GM19328 (cell line): Measurements from ENCODE around the gene CISTR.
"Not testable (repeated sequence)": the region's sequence is repeated elsewhere in the genome, so short reads cannot be mapped to it uniquely, and the experiment has no call there.

ENCODE experiments used
- ATAC-seq: cut with Tn5 transposase; IDR thresholded peaks from one replicate; pipeline ENCODE4 v1.9.1; 2021; ENCODE audit warnings: mild to moderate bottlenecking, moderate library complexity; ENCODE audit not compliant: unreplicated experiment

Gene CISTR

DNA sequence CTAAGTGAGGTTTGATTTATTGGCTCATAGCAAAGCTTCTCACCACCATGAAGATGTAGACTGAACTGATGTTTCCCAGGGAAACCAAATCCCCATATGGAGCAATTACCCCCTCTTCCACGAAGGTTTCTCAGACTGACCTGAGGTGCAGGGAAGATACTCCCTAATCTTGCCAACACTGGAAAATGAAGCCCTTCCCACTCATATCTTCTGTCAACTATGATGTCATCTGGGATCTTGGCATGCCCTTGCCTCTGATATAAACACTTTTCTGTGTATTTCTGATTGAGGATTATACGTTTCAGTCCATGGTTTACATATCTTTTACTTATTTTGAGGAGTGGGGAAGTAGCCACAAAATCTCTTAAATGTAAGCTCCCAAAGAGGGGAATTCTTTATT is 14.1 kb upstream of the CISTR start:
- ATAC-seq: no peak

DNA sequence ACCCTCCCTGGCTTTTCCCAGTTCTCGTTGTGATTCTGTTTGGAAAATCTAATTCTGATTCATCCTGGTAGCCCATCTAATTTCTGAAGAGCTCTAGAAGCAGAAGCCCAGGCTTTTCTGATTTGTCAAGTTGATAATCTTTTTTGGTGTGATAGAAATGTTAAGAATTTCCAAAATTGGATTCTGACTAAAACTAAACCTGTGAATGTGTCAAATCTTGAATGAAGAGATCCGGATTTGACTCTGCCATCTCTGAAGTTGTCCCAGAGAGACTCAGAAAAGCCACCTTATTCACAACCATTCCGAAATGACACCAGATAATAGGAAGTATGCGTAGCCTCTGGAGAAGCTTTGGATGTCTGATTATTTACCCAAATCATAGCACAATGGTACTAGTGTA is 12.8 kb upstream of the CISTR start:
- no peak for ATAC-seq

DNA sequence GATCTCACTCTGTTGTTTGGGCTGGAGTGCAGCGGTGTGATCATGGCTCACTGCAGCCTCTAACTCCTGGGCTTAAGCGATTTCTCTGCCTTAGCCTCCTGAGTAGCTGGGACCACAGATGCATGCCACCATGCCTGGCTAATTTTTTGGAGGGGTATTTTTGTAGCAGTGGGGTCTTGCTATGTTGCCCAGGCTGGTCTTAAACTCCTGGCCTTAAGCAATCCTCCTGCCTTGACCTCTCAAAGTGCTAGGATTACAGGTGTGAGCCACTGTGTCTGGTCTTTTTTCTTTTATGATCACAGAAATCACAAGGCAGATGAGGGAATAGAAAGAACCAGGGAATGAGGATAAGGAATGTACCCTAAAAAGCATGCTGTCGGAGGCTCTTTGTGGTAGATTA is 11.0 kb upstream of the CISTR start:
- ATAC-seq: not testable (repeated sequence)

DNA sequence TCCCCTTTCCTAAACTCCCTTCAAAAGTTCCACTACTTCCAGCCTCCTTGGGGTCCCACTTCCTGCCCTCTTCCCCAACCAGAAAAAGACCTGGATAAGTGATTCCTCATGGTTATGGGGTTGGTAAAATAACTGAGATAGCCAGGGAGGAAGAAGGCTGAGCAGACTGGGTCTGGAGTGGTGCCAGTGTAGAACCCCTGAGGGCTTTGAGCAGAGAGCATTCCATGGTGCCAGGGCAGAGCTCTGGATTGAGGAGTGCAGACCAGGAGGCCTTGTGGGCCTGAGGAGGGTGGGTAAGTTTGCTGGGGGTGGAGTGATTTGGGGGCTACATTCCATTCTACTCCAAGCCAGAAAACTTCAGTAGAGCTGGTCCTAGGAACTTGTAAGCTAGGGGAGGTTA is 9.5 kb upstream of the CISTR start:
- ATAC-seq: no peak

DNA sequence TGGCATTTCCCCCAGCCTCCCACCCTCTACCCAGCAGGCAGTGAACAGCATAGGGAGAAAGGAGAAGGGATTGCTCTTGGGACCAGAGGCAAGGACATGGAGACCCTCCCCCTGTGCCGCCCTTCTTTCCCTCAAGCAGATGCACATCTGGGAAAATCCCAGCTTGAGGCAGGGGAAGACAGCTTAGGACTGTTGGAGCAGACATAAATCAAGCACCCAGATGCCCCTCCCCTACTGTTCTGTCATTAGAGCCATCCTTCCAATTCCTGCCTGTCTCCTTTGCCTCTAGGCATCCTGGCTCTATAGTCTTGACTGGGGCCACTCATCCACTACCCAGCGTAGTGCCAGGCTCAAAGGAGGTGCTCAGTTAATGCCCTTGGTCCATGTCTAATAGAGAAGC is 7.5 kb upstream of the CISTR start:
- ATAC-seq: no peak

DNA sequence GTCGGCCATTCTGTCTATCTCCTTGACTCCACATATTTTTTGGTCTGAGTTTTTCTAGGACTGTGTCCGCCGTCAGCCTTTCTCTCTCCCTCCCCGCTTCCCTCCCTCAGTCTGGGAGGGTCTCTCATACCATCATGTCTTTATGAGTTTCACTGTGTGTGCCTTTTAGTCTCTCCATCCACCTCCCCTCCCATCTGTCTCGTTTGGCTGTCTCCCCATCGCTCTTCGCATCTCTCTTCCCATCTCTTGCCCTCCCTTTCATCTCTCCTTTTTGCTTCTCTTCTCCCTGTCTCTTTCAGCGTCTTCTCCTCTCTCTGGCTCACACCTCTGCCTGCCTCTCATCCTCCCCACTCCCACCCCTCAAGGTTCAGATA is 6.9 kb upstream of the CISTR start:
- no peak for ATAC-seq

DNA sequence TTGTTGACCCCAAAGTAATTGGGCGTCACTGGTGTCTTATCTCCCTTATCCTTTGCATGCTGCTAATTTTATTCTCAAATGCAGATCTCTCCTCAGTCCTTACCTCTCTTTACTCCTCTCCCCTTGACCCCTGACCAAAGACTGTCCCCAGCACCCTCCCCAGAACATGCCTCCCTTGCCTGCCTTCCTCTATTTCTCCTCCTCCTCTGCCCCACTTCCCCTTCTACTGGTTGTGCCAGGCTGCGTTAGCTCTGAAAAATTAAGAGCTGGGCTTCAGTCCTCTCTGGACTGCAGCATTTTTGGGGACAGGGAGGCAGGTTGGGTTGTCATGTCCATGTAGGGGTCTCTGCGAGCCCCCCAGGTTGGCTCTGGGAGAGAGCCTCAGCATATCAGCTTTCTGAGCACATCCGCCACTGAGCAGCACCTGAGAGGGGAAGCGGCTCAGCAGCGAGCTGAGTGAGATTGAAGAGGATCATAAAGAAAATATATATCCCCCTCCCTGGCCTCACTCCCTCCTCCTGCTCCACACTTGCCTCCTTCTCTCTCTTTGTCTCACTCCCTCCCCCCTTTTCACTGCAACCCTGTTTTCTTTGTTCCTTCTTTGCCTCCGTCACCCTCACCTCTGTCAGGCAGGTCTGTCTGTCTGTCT is 6.4 kb upstream of the CISTR start:
- ATAC-seq: no peak

DNA sequence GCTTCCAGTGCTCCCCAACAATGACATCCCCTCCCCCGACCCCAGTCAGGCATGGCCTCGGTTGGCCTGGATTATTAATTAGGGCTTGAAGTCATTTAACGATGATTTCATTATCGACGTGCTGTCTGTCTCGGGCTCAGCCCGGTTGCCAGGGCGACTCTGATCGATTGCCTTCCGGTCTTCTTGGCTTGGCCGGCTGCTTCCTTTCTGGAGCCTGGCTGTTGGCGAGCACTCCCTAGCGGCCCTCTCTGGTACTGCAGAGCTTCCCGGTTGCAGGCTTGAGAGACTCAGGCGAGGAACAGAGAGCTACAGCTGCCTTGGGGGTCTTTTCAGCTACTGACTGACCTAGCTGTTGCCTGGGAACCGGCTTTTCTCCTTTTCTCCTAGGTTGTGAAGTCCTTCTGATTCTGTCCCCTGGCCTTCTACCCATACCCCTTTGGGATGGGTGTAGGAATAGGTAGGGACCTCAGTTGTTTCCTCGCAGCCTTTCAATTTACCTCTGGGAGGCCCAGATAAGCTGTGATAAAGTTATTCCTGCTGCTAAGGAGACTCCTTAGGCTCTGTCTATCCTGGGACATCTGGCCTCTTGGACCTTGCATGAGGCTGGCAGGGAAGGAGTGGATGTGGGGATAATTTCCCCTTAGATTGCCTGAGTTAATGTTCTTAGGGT is 5.5 kb upstream of the CISTR start:
- ATAC-seq: no peak

DNA sequence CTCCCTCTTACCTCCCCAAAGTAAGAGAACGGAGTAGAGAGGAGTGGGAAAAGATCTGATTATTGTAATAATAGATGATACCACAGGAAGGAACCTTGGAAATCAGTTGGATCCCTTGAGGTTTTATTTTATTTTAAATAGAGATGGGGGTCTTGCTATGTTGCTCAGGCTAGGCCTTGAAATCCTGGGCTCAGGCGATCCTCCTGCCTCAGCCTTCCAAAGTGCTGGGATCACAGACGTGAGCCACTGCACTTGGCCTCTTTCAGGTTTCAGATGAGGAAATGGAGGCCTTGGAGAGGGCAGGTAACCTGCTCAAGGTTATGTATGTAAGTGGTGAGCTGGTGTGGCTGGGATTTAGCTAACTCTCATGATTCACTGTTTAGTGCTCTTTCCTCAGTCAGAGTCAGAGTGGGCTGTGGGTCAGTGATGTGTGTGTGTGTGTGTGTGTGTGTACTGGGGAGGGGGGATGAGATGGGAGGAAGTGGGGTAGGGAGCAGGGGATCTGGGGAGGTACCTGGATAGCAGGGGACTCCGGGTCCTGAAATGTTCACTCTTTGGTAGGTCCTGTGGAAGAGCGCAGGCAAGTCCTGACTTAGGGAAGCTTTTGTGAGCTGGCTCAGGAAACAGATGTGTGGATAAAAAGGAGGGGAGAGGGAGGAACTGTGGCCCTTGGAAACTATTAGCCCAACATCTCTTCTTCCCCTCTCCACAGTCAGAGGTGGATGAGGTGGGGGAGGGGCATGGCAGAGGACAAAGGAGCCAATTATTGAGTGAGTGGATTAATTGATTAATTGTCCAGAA is 4.7 kb upstream of the CISTR start:
- no peak for ATAC-seq

DNA sequence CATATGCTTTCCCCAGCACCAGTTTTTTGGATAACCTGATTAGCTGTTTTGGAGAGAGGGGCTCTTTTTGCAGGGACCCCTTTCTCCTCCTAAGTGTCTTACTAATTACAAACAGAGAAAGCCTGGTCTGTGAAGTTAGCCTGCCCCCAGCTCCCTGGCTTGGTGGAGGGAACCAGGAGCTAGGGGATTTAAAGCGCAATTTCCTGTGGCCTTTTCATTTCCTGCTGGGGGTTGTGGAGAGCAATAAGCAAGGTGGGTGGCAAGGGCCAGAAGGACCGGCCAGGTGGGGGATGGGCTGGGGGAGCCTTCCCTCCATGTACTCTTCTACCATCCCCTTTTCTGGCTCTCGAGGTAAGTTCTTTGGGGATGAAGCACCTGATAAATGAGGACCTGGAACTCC is 4.1 kb upstream of the CISTR start:
- no peak for ATAC-seq

DNA sequence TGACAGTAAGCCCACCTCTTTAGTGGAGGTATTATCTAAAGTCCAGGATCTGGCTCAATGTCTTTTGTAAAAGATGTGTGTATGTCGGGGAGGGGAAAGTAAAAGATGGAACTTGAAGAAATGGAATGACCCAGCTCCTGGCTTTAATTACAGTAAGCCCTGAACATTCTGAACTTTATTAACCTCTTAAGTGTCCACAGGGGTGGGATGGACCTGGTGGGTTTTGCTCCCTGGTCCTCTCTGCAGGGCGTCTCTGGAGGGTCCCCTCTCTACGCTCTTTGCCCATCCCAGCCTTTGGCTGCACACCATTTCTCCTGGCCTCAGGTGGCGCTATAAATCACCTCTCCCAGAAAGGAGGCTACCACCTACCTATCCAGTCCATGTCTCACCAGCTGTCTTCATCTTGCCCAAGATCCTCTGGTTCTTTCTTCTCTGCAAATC is 3.7 kb upstream of the CISTR start:
- ATAC-seq: no peak

DNA sequence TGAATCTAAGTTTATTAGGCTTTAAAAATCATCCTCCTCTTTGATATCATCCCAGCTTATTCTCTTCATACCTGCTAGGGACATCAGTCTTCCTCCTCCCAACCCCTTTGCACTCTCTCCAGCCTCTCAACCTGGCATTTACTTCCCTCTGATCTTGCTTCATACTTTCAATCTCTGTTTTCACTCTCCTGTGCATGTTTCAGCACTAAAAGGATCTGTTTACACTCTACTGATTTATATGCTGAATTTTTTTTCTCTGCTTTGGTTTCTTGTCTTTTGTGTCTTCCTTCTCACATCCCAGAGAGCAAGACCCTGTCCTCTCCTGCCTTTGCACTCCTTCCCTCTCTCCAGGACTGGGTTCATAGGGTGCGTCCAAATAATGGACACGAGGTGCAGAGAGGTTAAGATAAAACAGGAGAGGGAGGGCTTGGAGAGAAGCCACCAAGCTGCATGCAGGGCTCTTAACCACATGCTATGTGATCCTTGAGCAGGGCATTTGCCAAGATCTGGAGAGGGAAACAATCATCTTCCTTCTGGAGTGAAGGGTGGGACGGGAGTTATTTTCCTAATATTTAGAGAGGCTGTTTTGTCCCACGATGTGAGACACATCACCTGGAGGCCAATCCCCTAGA is 3.0 kb upstream of the CISTR start:
- no peak for ATAC-seq

DNA sequence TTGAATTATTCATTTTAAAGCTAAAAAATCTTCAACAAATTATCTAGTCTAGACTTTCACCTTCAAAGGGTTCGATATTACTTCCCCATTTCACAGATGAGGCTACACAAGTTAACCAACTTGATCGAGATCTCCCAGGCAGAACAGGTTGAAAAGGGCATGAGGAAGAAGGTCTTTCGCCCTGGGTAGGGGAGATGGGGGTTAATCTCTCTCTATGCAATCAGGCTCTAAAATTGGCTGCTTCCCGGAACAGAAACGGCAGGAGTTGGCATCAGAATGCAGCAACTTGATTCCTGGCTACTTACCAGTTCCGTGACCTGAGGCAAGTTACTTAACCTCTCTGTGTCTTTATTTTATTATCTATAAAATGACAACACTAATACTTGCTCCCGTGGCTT is 2.4 kb upstream of the CISTR start:
- no peak for ATAC-seq

DNA sequence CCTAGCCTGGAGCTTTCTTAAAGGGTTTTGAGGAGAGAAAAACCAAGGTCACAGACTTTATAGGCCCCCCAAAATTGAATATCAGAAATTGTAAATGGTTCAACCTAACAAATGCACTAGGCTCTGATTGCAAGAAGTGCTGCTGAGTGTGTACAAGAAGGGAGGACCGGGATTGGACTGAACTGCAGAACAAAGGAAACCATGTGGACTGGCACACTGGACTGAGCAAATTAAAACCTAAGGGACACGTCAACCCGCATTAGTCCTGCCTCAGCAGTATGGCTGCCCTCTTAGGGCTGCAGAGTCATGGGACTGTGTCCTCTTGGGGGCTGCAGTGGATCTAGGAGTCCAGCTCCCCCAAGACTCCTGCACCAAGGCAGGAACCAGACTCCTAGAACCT is 842 bp upstream of the CISTR start:
- ATAC-seq: no peak

DNA sequence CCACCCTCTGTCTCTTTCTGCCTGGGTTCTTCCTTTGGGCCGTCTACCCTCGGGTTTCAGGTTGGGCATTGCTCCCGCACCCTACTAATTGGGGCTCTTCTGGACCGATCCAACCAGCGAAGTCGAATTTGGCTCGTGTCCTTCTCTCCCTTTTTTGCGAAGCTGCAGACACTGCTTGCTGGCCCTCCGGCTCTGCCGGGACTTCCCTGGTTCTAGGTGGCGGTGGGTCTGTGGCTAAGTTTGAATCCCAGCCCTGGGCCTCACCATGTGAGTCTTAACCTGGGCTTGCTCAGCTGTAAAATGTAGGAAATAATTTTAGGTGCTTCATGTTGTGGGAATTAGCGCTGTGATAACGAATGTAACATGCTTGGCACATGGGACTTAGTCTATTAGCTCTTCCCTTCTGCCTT is 418 bp upstream of the CISTR start:
- no peak for ATAC-seq

DNA sequence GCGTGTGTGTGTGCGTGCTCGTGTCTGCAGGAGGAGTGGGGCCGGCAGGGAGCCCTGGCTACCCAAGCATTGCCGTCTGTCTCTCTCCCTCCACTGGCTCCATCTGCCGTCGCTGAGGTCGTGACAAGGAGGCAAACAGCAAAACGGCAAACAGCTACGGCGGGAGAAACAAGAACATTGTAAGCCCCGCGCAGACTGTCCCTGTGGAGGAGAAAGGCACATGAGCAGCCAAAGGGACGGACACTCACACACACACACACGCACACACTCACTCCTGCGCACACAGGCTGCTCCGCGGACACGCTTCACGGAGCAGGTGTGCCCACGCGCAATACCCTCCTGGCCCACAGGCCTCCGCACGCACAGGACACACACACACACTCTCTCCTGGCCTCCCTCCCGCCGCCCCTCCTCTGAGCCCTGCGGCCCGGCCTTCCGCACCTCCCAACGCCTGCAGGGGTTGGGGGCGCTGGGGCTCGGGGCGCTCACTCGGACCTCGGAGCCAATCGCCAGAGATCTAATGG is 905 bp downstream of the CISTR start:
- no peak for ATAC-seq

DNA sequence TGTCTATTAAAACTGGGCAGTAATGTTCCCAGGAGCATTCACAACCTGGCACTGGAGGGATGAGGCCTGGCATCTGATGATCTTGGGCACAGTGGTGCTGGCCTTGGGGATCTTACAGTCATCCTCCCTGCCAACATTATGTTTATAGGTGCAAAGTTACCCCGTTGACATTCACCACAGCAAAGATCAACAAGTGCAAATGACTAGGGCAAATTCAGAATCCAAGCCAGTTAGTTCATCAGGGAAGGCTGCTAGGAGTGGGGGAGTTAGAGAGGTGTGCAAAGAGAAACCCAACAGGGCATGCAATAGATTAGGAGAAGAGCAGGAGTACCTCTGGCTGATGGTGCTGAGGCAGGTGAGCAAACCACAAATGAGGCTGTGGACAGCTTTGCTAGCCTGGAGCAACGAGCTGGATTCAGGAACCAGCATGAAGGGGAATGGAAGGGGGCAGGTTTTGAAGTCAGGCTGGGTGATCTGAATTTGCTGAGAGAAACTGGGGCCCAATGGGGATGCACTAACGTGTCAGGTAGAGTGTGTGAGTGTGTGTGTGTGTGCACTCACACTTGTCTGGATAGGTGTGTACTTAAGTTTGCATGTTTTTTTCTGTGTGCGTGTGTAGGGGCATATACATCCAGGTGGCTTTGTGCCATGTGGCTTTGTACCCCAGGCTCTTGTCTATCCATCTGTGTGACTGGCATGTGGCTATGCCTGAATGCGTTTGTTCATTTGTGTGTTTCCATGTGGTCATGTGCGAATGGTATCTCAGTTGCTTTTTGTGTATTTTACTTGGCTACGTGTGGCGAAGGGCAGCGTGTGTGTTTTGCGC is 1.6 kb downstream of the CISTR start:
- no peak for ATAC-seq

DNA sequence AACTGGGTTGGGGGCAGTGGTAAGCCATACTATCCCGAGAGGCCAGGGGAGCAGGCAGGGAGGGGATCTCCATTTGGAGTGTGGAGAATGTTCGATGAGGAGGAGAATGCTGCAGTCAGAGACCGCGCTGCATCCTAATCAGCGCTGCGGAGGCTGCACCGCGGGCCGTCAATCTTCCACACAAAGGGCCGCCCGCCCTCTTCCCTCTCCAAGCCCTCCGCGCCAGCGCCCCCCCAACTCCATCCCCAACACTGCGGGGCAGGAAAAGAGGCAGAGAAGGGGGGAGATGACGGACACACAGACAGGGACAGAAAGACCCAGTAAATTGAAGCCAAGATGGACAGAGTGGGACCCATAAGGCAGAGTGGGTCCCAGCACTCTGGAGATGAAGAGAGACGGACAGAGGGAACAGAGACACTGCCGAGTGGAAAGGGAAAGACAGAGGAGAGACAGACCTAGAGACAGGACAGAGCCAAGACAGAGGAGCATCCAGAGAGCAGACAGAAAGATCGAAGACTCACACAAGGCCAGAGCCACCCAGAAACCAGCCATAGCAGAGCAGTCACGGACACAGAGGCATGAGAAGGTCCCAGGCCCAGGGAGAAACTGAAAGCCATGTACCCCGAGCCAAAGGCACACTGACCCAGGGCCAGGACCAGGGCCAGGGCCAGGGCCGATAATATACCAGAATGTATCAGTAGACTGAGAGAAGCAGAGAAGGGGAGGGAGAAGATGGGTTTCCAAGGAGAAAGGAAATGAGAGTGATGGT is 3.5 kb downstream of the CISTR start:
- no peak for ATAC-seq

DNA sequence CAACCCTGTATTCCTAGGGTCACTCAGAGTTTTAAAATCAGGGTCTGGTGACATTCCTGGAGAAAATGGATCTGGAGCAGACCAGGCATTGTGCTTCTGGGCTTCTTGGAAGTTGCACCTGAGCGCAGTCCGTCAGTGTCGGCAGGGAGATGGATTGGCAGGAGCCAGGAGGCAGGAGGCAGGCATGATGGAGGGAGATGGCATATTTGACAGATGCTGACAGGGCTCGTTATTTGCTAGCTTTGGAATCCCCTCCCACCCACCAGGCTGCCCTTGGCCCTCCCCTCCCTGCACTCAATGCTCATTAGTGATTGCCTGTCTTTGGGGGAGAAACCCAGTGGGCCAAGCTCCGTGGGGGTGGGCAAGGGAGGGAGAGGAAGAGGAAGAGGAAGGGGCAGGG is 4.7 kb downstream of the CISTR start:
- no peak for ATAC-seq

DNA sequence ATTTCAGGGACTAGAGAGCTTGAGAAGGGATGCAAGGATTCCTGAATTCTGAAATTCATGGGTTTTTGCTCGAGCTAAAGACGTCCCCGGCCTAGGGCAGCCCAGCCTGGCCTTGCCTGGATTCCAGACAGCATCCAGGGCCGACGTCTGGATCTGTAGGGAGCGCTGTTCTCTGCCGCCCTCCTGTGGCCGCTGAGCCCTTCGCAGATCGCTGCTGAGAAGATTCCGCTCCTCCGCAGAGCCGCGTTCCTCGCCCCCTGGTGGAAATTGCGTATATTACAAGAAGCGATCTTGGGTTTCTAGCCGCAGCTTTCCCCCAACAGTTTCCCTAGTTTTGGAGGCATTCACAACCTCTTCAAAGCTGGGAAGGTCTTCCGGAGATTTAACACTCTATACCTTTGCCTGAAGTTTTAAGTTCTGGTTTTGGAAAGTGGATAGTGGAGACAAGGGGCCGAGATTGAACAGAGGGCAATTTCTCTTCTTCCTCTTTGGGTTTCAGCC is 5.1 kb downstream of the CISTR start:
- no peak for ATAC-seq
